ENCODE measurements around the gene KRI1.

The KRI1 gene

DNA sequence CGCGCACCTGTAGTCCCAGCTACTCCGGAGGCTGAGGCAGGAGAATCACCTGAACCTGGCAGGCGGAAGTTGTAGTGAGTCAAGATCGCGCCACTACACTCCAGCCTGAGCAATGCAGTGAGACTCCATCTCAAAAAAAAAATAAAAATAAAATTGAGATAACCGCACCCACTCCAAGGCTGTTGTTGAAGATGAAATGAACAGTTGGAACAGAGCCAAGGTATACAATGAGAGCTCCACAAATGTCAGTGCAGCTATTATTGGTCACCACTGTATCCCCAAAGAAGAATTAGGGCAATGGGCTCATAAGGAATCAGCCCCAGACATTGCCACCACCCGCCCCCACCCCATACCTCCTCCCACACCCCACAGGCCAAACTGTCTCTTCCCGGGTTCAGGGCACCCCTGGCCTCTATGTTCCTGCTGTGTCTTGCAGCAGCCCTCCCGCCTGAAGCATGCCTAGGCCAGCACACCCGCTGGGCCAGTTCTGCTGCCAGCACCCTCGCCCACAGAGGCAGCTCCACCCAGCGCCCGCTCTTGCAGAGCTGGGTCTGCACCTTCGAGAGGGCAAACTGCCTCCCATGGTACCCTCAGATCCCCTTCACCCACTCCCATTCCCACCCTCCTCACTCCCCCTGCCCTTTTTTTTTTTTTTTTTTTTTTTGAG is 45.0 kb downstream of the KRI1 start:
- no peak for DNase-seq (ENCODE audit: low read depth, low spot score)
- TF ChIP-seq, protein P1, sequence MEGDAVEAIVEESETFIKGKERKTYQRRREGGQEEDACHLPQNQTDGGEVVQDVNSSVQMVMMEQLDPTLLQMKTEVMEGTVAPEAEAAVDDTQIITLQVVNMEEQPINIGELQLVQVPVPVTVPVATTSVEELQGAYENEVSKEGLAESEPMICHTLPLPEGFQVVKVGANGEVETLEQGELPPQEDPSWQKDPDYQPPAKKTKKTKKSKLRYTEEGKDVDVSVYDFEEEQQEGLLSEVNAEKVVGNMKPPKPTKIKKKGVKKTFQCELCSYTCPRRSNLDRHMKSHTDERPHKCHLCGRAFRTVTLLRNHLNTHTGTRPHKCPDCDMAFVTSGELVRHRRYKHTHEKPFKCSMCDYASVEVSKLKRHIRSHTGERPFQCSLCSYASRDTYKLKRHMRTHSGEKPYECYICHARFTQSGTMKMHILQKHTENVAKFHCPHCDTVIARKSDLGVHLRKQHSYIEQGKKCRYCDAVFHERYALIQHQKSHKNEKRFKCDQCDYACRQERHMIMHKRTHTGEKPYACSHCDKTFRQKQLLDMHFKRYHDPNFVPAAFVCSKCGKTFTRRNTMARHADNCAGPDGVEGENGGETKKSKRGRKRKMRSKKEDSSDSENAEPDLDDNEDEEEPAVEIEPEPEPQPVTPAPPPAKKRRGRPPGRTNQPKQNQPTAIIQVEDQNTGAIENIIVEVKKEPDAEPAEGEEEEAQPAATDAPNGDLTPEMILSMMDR (IDR thresholded peaks at IDR 0.05; ENCODE audit: low read depth, low read length), result no peak
- in situ Hi-C loops (cut with HindIII; ENCODE audit: low sequenced_read_pairs), result no loop called here

DNA sequence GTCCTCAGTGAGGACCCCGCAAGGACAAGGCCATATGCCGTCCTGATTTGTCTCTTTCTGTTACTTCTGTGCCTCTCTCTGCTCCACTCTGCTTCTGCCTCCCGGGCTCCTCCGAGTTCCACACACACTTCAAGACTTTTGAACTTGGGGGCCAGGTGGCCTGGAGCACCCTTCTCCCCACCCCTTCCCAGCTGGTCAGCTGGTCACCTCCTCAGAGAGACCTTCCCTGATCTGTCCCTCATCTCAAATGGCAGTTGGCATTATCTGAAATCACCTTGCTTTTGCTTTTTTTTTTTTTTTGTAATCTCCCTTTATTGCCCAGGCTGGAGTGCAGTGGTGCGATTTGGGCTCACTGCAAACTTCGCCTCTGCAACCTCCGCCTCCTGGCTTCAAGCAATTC is 46.4 kb downstream of the KRI1 start:
- TF ChIP-seq, protein P1 (IDR thresholded peaks at IDR 0.05; ENCODE audit: low read depth, low read length), result no peak
- DNase-seq (ENCODE audit: low read depth, low spot score), result no peak
- in situ Hi-C loops (cut with HindIII; ENCODE audit: low sequenced_read_pairs), result no loop called here
- no peak overlapping the region for H3K4me3 ChIP-seq (ENCODE audit: low read depth, low read length)

More for the DNA sequence above, 45.0 kb downstream of the KRI1 start:
- no peak overlapping the region for H3K4me3 ChIP-seq (ENCODE audit: low read depth, low read length)

DNA sequence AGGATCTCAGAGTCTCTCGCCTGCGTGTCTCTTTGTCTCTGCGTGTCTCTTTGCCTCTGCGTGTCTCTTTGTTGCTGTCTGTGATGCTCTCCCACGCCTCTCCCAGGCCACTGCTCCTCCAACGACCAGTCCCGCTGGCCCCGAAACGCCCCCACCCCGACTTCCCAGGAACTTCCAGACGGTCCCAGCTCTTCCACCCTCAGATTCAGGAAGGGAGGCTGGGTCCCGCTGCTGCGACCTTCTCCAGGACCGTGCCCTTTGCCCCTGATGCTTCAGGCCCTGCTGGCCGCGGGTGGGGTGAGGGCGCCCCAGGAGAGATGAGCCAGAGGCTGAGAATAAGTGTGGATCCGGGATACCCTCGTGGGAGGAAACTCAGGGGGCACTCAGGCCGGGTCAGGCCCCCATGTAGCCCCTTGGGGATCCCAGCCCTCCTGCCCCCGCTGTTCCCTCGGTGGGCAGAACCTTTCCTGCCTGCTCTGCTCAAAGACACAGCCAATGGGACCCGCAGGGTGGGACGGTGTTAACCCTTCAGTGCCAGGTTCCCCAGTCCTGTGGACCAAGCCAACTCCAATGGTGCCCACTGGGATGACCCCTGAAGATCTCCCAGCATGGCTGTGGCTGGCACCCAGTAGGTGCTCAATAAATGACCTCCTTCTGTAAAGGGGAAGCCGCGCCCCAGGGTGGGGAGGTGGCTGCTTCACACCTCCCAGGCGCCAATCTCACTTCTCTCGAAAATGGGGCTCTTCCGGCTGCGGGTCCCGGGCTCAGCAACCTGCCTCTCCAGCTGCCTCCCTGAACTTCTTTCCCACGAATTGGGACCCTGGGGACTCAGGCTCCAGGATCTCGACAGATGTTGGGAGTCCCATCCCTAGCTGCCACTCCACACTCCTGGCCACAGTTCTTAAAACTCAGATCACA is 47.1 kb downstream of the KRI1 start:
- in situ Hi-C loops (cut with HindIII; ENCODE audit: low sequenced_read_pairs), result no loop called here
- H3K4me3 ChIP-seq (ENCODE audit: low read depth, low read length), result no peak overlapping the region
- no peak for DNase-seq (ENCODE audit: low read depth, low spot score)
- TF ChIP-seq, protein P1 (IDR thresholded peaks at IDR 0.05; ENCODE audit: low read depth, low read length), result no peak

DNA sequence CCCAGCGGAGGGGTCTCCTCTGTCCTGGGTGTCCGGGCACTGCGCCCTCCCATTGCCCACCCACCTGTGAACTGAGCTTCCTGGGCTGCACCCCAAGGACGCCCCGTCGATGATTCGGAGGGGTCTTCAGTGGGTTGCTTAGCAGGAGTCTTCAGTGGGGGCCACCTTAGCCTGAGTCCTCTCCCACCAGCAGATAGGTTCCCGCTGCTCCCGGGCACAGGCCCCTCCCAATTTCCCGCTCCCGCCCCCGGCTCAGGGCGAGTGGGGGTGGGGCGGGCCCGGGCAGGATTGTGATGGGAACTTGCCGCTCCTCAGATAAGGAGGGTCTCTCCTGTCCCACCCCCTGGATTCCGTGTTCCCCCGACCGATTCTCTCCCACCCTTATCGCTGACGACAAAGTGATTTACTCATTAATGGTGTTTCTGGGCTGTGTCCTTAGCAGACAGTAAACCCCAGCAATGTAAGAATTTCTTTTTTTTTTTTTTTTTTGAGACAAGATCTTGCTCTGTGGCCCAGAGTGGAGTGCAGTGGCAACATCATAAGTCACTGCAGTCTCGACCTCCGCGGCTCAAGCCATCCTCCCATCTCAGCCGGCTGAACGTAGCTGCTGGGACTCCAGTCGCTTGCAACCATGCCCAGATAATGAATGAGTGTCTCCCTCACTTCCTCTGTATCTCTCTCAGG is 47.9 kb downstream of the KRI1 start:
- TF ChIP-seq, protein P1 (IDR thresholded peaks at IDR 0.05; ENCODE audit: low read depth, low read length), result no peak
- in situ Hi-C loops (cut with HindIII; ENCODE audit: low sequenced_read_pairs), result no loop called here
- no peak overlapping the region for H3K4me3 ChIP-seq (ENCODE audit: low read depth, low read length)
- DNase-seq (ENCODE audit: low read depth, low spot score), result no peak

DNA sequence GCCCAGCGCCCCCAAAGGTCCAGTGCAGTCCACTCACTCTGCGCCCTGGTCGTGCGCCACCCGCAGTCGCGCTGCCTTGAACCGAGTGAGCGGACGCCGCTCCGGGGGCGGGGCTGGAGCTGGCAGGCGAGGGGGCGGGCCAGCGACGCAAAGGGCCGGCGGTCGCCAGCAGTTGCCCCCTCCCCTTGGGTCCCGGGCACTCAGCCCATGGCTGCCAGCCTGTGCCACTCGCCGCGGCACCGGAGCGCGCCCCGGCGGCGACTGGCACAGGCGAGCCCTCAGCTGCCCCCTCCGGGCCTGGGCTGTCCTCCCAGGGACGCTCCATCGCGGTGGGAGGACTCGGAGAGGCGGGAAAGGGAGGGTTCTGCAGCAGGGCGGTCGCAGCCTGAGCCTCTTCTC is 48.5 kb downstream of the KRI1 start, which contains the start of gene S1PR5:
Gene S1PR5 (minus strand): TSS at position 87 of the 399 bp plus-strand sequence. CDS start 2,436 bp downstream, outside the sequence.
- TF ChIP-seq, protein P1 (IDR thresholded peaks at IDR 0.05; ENCODE audit: low read depth, low read length), result no peak
- in situ Hi-C loops (cut with HindIII; ENCODE audit: low sequenced_read_pairs), result no loop called here
- H3K4me3 ChIP-seq (ENCODE audit: low read depth, low read length), result no peak within 1 kb of the TSS
- no peak for DNase-seq (ENCODE audit: low read depth, low spot score)

DNA sequence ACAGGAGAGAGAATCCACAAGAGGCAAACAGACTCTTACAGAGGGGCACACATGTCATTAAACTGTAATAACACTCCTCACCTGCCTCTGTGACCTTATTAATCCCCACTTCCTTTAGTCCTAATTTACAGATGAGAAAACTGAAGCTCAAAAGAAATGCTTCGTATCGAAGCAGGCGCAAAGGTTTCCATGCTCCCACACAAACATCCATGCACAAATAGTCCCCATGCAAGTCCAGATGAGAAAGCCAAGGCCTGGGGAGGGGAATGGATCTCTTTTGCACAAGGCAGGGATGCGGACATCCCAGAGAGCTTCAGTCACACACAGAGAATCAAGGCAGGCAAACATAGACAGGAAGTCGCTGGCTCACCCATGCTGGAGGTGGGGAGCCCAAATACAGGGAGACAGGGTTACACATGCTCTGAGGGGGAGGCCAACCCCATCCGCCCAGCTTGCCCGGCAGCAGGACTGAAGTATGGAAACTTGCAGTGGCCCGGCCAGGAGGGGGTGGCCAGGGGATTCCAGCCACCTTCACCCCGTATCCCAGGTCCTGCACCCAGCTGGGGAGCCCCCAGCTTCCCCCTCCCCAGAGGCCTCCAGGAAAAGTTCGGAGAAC is 49.0 kb downstream of the KRI1 start:
- TF ChIP-seq, protein P1 (IDR thresholded peaks at IDR 0.05; ENCODE audit: low read depth, low read length), result no peak
- H3K4me3 ChIP-seq (ENCODE audit: low read depth, low read length), result no peak overlapping the region
- DNase-seq (ENCODE audit: low read depth, low spot score), result no peak
- in situ Hi-C loops (cut with HindIII; ENCODE audit: low sequenced_read_pairs), result no loop called here
